Endothelial cell of umbilical vein (primary cell): ENCODE results near the gene OGFOD2. TPM values are rescaled to one million over a fixed set of nuclear protein-coding genes. Genes with fewer than 3 reads are reported as not detected.

Source experiments
- BruUV-seq: library from RNA; stranded (reverse); fragments of 400-500 nt; replicated peaks from 2 replicates; lab custom pipeline; 2021; lab: Mats Ljungman, UMichigan
- CTCF ChIA-PET: fragments of 300-600, 350-600 bp; sonication (Branson Sonifier 250); formaldehyde crosslinking; loops from one replicate; lab custom pipeline; 2021; ENCODE audit warnings: antibody characterized with exemption, inconsistent platforms; lab: Charles Lee
- POLR2A ChIA-PET: fragments of 300-600, 350-600 bp; sonication (Branson Sonifier 250); formaldehyde crosslinking; loops from one replicate; lab custom pipeline; 2021; ENCODE audit warnings: antibody characterized with exemption, inconsistent platforms; lab: Charles Lee
- DNase-seq: peaks from one replicate; pipeline ENCODE4 v3.0.0-alpha.2; 2011; ENCODE audit warnings: low read depth, low spot score
- FAIRE-seq: peaks from 2 replicates; lab custom pipeline; 2011; peaks lifted over from hg19 to GRCh38; lab: Jason Lieb, UNC
- H2AFZ ChIP-seq: 2 replicates; pipeline ENCODE4 v1.6.0; 2012; ENCODE audit warnings: low read depth, low read length, control low read depth, inconsistent platforms
- H3K27ac ChIP-seq: 2 replicates; pipeline ENCODE4 v1.5.1; 2011; ENCODE audit warnings: low read depth, mild to moderate bottlenecking, control low read depth, low read length, moderate library complexity; ENCODE audit not compliant: insufficient read depth
- H3K27me3 ChIP-seq, 2 experiments: 2 replicates each; pipeline versions ENCODE4 v1.6.0 to v1.6.1; 2011; ENCODE audit warnings: low read length in 2 of 2, mixed read lengths in 1 of 2; ENCODE audit not compliant: control insufficient read depth in 2 of 2, insufficient read depth in 2 of 2
- H3K36me3 ChIP-seq, 2 experiments: 2 replicates in 1 of 2; 3 replicates in 1 of 2; pipeline ENCODE4 v1.5.1; 2011; ENCODE audit warnings: low read length in 2 of 2, mild to moderate bottlenecking in 1 of 2, moderate library complexity in 1 of 2; ENCODE audit not compliant: control insufficient read depth in 2 of 2, insufficient read depth in 2 of 2; ENCODE audit errors: extremely low read depth in 1 of 2
- H3K4me1 ChIP-seq: 3 replicates; pipeline ENCODE4 v1.5.1; 2011; ENCODE audit warnings: mild to moderate bottlenecking, low read length; ENCODE audit not compliant: control insufficient read depth, insufficient read depth; ENCODE audit errors: extremely low read depth
- H3K4me2 ChIP-seq: 2 replicates; pipeline ENCODE4 v1.6.1; 2011; ENCODE audit warnings: low read length, control low read depth, mixed read lengths; ENCODE audit not compliant: insufficient read depth
- H3K4me3 ChIP-seq, 3 experiments: fragments of 200-600 bp in 1 of 3; sonication (generic), shearing (Covaris generic) in 1 of 3; replicated peaks in 1 of 3; 2 replicates each; pipeline ENCODE4 v1.5.1; 2011 to 2016; ENCODE audit warnings: control low read depth in 3 of 3, low read length in 3 of 3, mild to moderate bottlenecking in 2 of 3, inconsistent platforms in 1 of 3, low read depth in 1 of 3, moderate library complexity in 1 of 3; ENCODE audit not compliant: insufficient read depth in 1 of 3
- H3K79me2 ChIP-seq: 2 replicates; pipeline ENCODE4 v1.6.0; 2012; ENCODE audit warnings: low read length, inconsistent platforms; ENCODE audit not compliant: control insufficient read depth, insufficient read depth
- H3K9ac ChIP-seq: replicated peaks from 2 replicates; pipeline ENCODE3; 2011; ENCODE audit warnings: low read length, control low read depth; ENCODE audit not compliant: insufficient read depth; ENCODE audit errors: extremely low read depth
- H3K9me1 ChIP-seq: replicated peaks from 3 replicates; pipeline ENCODE4 v1.6.0; 2011; ENCODE audit warnings: mild to moderate bottlenecking, low read length; ENCODE audit not compliant: control insufficient read depth, insufficient read depth; ENCODE audit errors: extremely low read depth
- H3K9me3 ChIP-seq: replicated peaks from 2 replicates; pipeline ENCODE4 v1.5.1; 2012; ENCODE audit warnings: low read length, inconsistent platforms; ENCODE audit not compliant: control insufficient read depth, insufficient read depth
- H4K20me1 ChIP-seq: replicated peaks from 2 replicates; pipeline ENCODE3; 2011; ENCODE audit warnings: mild to moderate bottlenecking, low read length; ENCODE audit not compliant: control insufficient read depth, insufficient read depth; ENCODE audit errors: extremely low read depth
- EZH2 ChIP-seq: IDR thresholded peaks from 2 replicates; pipeline ENCODE4 v1.6.1; 2012; ENCODE audit warnings: borderline replicate concordance, low read depth, mild to moderate bottlenecking, moderate library complexity, low read length, inconsistent platforms; ENCODE audit not compliant: severe bottlenecking
- FOS ChIP-seq: IDR thresholded peaks from 2 replicates; pipeline ENCODE4 v1.6.1; 2011; ENCODE audit warnings: mild to moderate bottlenecking, low read length, moderate library complexity, borderline replicate concordance; ENCODE audit not compliant: insufficient read depth
- GATA2 ChIP-seq: IDR thresholded peaks from 2 replicates; pipeline ENCODE4 v1.7.0; 2011; ENCODE audit warnings: low read depth, mild to moderate bottlenecking, moderate library complexity, mixed read lengths, low read length; ENCODE audit not compliant: insufficient read length, insufficient read depth
- JUN ChIP-seq: IDR thresholded peaks from 2 replicates; pipeline ENCODE4 v1.6.1; 2011; ENCODE audit warnings: borderline replicate concordance, low read depth; ENCODE audit not compliant: insufficient read length, insufficient read depth
- MYC ChIP-seq: IDR thresholded peaks from one replicate; pipeline ENCODE4 v1.6.1; 2011; ENCODE audit warnings: mild to moderate bottlenecking, low read depth, low read length
- POLR2A ChIP-seq: IDR thresholded peaks from 2 replicates; pipeline ENCODE4 v1.6.1; 2012; ENCODE audit warnings: low read depth, mild to moderate bottlenecking, control low read depth, low read length
- POLR2AphosphoS5 ChIP-seq: IDR thresholded peaks from 2 replicates; pipeline ENCODE4 v1.6.1; 2012; ENCODE audit warnings: low read depth, mild to moderate bottlenecking, control low read depth, low read length, moderate library complexity; ENCODE audit not compliant: insufficient read depth
- dilution Hi-C: fragments of 300-500 bp; cut with MboI; formaldehyde crosslinking; loops from one replicate; pipeline ENCODE4 v1.15.0; 2019; ENCODE audit warnings: low sequenced_read_pairs; ENCODE audit not compliant: extremely low pct_ligation_motif_present
- intact Hi-C: fragments of 100-400 bp; cut with micrococcal nuclease; formaldehyde crosslinking; loops from one replicate; pipeline ENCODE4 v1.10.0; 2022
- polyA plus RNA-seq, 4 experiments: library from polyadenylated mRNA; depleted of rRNA in 3 of 4; stranded (reverse) in 3 of 4; unstranded in 1 of 4; fragments of >200 nt; gene quantifications; 2 replicates each; pipeline versions ENCODE4 v1.2.1 to v1.2.3, GENCODE V29; 2011 to 2012; ENCODE audit warnings: missing spikeins in 1 of 4
- total RNA-seq: library from RNA; stranded (reverse); gene quantifications from 2 replicates; pipeline ENCODE4 v1.2.3, GENCODE V29; 2021
- TF ChIP-seq, protein P1 (sequence below): IDR thresholded peaks from 2 replicates; pipeline ENCODE4 v1.6.1; 2011; ENCODE audit not compliant: insufficient read depth, insufficient read length
- TF ChIP-seq, protein P2 (sequence below), 2 donors: IDR thresholded peaks; 1 replicate in 1 of 2; 2 replicates in 1 of 2; pipeline ENCODE4 v1.5.1; 2011; ENCODE audit warnings: low read length in 2 of 2, mild to moderate bottlenecking in 2 of 2, moderate library complexity in 2 of 2, control low read depth in 1 of 2, inconsistent platforms in 1 of 2, low read depth in 1 of 2; ENCODE audit not compliant: insufficient read depth in 1 of 2; ENCODE audit errors: extremely low read depth in 1 of 2

The OGFOD2 gene
- total and polyA plus RNA-seq, 2 donors (not counting 3 experiments of a cell fraction or from before 2014, with no cell fraction given): 16.8 to 24.1 TPM

DNA sequence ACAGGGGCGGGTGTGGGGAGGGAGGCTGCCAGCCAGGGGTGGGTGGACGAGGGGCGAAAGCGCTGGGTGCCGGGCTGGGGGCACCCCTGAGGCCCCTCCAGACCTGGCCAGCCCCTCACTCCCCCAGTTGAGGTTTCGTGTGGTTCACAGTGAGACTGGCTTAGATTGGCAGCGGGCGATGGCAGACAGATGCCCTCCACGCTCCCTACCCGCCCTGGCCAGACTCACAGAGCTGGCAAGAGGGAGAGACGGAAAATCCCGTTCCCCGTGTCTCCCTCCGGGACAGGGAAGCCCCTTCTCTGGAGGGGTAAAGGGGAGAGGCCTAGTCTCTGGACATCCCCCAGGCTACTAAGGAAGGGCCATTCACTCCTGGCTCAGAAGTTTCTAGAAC lies 45.9 kb upstream of the OGFOD2 start:
- no peaks in the 10 kb centered on the region for H4K20me1 ChIP-seq
- no peaks in the 10 kb centered on the region for H3K9me3 ChIP-seq
- ChIA-PET CTCF (interaction anchor here (1.1 kb wide), 1 partner anchor 31 kb away, joined by 3 read pairs; no protein-coding TSS in a partner anchor), POLR2A (no interaction called here)
- H3K4me1 ChIP-seq: no peaks in the 10 kb centered on the region
- DNase-seq (no peak), FAIRE-seq (no peak)
- dilution Hi-C loops (no loop called here), intact Hi-C loops (no loop called here)
- H3K79me2 ChIP-seq: no peaks in the 10 kb centered on the region
- TF ChIP-seq MYC: no peak
- no peak for TF ChIP-seq GATA2
- TF ChIP-seq FOS: no peak
- TF ChIP-seq EZH2: no peak
- TF ChIP-seq JUN: no peak
- no peak for TF ChIP-seq POLR2AphosphoS5
- TF ChIP-seq POLR2A: no peak
- TF ChIP-seq, protein P1, sequence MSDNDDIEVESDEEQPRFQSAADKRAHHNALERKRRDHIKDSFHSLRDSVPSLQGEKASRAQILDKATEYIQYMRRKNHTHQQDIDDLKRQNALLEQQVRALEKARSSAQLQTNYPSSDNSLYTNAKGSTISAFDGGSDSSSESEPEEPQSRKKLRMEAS: no peak
- TF ChIP-seq, protein P2, sequence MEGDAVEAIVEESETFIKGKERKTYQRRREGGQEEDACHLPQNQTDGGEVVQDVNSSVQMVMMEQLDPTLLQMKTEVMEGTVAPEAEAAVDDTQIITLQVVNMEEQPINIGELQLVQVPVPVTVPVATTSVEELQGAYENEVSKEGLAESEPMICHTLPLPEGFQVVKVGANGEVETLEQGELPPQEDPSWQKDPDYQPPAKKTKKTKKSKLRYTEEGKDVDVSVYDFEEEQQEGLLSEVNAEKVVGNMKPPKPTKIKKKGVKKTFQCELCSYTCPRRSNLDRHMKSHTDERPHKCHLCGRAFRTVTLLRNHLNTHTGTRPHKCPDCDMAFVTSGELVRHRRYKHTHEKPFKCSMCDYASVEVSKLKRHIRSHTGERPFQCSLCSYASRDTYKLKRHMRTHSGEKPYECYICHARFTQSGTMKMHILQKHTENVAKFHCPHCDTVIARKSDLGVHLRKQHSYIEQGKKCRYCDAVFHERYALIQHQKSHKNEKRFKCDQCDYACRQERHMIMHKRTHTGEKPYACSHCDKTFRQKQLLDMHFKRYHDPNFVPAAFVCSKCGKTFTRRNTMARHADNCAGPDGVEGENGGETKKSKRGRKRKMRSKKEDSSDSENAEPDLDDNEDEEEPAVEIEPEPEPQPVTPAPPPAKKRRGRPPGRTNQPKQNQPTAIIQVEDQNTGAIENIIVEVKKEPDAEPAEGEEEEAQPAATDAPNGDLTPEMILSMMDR (IDR thresholded peaks at IDR 0.05; ENCODE audit: extremely low read depth in 1 of 2, insufficient read depth in 1 of 2, low read depth in 1 of 2, low read length in 2 of 2): no peak
- no peaks in the 10 kb centered on the region for H3K36me3 ChIP-seq
- H3K4me3 ChIP-seq: no peak overlapping the region
- no peak overlapping the region for H3K9ac ChIP-seq
- no peaks in the 10 kb centered on the region for H3K9me1 ChIP-seq
- no peak overlapping the region for H3K4me2 ChIP-seq
- H2AFZ ChIP-seq: no peak overlapping the region
- H3K27ac ChIP-seq: no peak overlapping the region
- H3K27me3 ChIP-seq: no peaks in the 10 kb centered on the region
- no TSS peak for BruUV-seq
